Measurements from ENCODE around the gene RUNX1. TPM values are rescaled to one million over a fixed set of nuclear protein-coding genes. Genes with fewer than 3 reads are reported as not detected.
"Not testable (repeated sequence)": the region's sequence is repeated elsewhere in the genome, so short reads cannot be mapped to it uniquely, and the experiment has no call there.

RUNX1 gene
- total and polyA plus RNA-seq, 3 experiments from 2014 or later, result 22.0 to 41.5 (median 40.3) TPM

DNA sequence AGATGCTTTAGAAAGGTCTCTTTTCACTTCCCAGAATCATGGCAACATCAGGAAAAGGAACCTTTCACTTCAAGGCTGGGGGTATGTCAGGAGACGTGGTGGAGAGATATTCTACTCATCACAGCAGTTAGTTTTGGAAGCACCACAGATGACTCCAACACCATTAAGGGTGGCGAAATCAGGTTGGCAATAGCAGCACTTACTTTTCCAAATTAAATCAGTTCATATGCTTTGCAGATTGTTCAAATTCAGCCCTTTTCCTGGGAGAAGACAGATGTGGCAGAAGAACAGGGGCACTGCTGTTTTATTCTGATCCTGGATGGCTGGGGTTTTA, 79.0 kb downstream of the RUNX1 start:
- peaks cover 11 to 32% (median 20%) of the 10 kb centered on the region in 3 donors for H3K36me3 Mint-ChIP-seq
- Histone ChIP-seq H3K36me3 (ENCODE audit: insufficient read depth, low read length) (no peaks in the 10 kb centered on the region), H3K27ac (ENCODE audit: low read depth, low read length) (no peak overlapping the region), H3K4me3 (ENCODE audit: low read length) (no peak overlapping the region), H3K4me1 (ENCODE audit: insufficient read depth, low read length) (peaks cover 86% of the 10 kb centered on the region), H3K27me3 (ENCODE audit: insufficient read depth, low read length, poor library complexity, severe bottlenecking) (no peaks in the 10 kb centered on the region), H3K9me3 (ENCODE audit: low read length) (no peaks in the 10 kb centered on the region)
- DNase-seq, result no peak
- peaks cover 0 to 1% of the 10 kb centered on the region in 2 donors for H3K27me3 Mint-ChIP-seq
- peaks cover 88 to 98% (median 96%) of the 10 kb centered on the region in 3 donors for H3K4me1 Mint-ChIP-seq
- ChIA-PET POLR2A (no interaction called here), CTCF (no interaction called here)
- peak overlapping the region in 4 of 8 donors; percentile 10 to 80 (median 54) for H3K27ac Mint-ChIP-seq
- H3K4me3 Mint-ChIP-seq, result peak overlapping the region in 1 of 7 donors; percentile 71
- no peaks in the 10 kb centered on the region for H3K9me3 Mint-ChIP-seq

- H3K4me3 ChIP-seq (ENCODE audit: low read length), result peak overlapping the region; percentile 17
- Mint-ChIP-seq H3K4me3 (peak overlapping the region; percentile 21 to 78 (median 71)), H3K9me3 (no peaks in the 10 kb centered on the region), H3K36me3 (peaks cover 11 to 37% (median 21%) of the 10 kb centered on the region in 3 donors), H3K27me3 (peaks cover 0 to 1% of the 10 kb centered on the region in 2 donors), H3K27ac (peak overlapping the region; percentile 2 to 97 (median 75)), H3K4me1 (peaks cover 88 to 98% (median 96%) of the 10 kb centered on the region in 3 donors)
- H3K27ac ChIP-seq (ENCODE audit: low read depth, low read length), result no peak overlapping the region
- no peaks in the 10 kb centered on the region for H3K27me3 ChIP-seq (ENCODE audit: insufficient read depth, low read length, poor library complexity, severe bottlenecking)
- CTCF ChIA-PET, result interaction anchor here (1.3 kb wide), 1 partner anchor 31 kb away, joined by 3 read pairs; no protein-coding TSS in a partner anchor
- POLR2A ChIA-PET, result no interaction called here
- no peaks in the 10 kb centered on the region for H3K36me3 ChIP-seq (ENCODE audit: insufficient read depth, low read length)
- no peaks in the 10 kb centered on the region for H3K9me3 ChIP-seq (ENCODE audit: low read length)
- H3K4me1 ChIP-seq (ENCODE audit: insufficient read depth, low read length), result peaks cover 86% of the 10 kb centered on the region
- DNase-seq, result no peak
Measured at GRCh38 chr21:34969423-34970166, 79.5 kb downstream of the RUNX1 start.

GRCh38 chr21:34968414-34969333, 80.4 kb downstream of the RUNX1 start:
- Histone ChIP-seq H3K27ac (ENCODE audit: low read depth, low read length) (no peak overlapping the region), H3K36me3 (ENCODE audit: insufficient read depth, low read length) (no peaks in the 10 kb centered on the region), H3K4me1 (ENCODE audit: insufficient read depth, low read length) (peaks cover 81% of the 10 kb centered on the region), H3K27me3 (ENCODE audit: insufficient read depth, low read length, poor library complexity, severe bottlenecking) (no peaks in the 10 kb centered on the region), H3K4me3 (ENCODE audit: low read length) (peak overlapping the region; percentile 17), H3K9me3 (ENCODE audit: low read length) (no peaks in the 10 kb centered on the region)
- CTCF ChIA-PET, result interaction anchor here (1.3 kb wide), 1 partner anchor 32 kb away, joined by 3 read pairs; no protein-coding TSS in a partner anchor
- POLR2A ChIA-PET, result interaction anchor here (0.8 kb wide), 1 partner anchor 12 kb away, joined by 3 read pairs; no protein-coding TSS in a partner anchor
- peaks cover 83 to 95% (median 94%) of the 10 kb centered on the region in 3 donors for H3K4me1 Mint-ChIP-seq
- peak overlapping the region; percentile 21 to 83 (median 71) for H3K4me3 Mint-ChIP-seq
- peaks cover 11 to 43% (median 23%) of the 10 kb centered on the region in 3 donors for H3K36me3 Mint-ChIP-seq
- peaks cover 0 to 1% of the 10 kb centered on the region in 2 donors for H3K27me3 Mint-ChIP-seq
- peak in 1 of 5 donors; percentile 17 for DNase-seq
- peak overlapping the region; percentile 11 to 97 (median 82) for H3K27ac Mint-ChIP-seq
- no peaks in the 10 kb centered on the region for H3K9me3 Mint-ChIP-seq

- Histone ChIP-seq H3K4me3 (ENCODE audit: low read length) (no peak overlapping the region), H3K36me3 (ENCODE audit: insufficient read depth, low read length) (no peaks in the 10 kb centered on the region), H3K4me1 (ENCODE audit: insufficient read depth, low read length) (peaks cover 81% of the 10 kb centered on the region), H3K9me3 (ENCODE audit: low read length) (no peaks in the 10 kb centered on the region), H3K27me3 (ENCODE audit: insufficient read depth, low read length, poor library complexity, severe bottlenecking) (no peaks in the 10 kb centered on the region), H3K27ac (ENCODE audit: low read depth, low read length) (no peak overlapping the region)
- H3K27ac Mint-ChIP-seq, result peak overlapping the region in 7 of 8 donors; percentile 80 to 97 (median 83)
- H3K36me3 Mint-ChIP-seq, result peaks cover 11 to 48% (median 26%) of the 10 kb centered on the region in 3 donors
- H3K4me1 Mint-ChIP-seq, result peaks cover 82 to 95% (median 94%) of the 10 kb centered on the region in 3 donors
- ChIA-PET CTCF (interaction anchor here (0.8 kb wide), 1 partner anchor 79 kb away, joined by 3 read pairs; no protein-coding TSS in a partner anchor), POLR2A (interaction anchor here (0.8 kb wide), 1 partner anchor 13 kb away, joined by 3 read pairs; no protein-coding TSS in a partner anchor)
- DNase-seq, result no peak
- H3K4me3 Mint-ChIP-seq, result peak overlapping the region in 6 of 7 donors; percentile 11 to 83 (median 65)
- peaks cover 0 to 1% of the 10 kb centered on the region in 2 donors for H3K27me3 Mint-ChIP-seq
- H3K9me3 Mint-ChIP-seq, result no peaks in the 10 kb centered on the region
Measured at GRCh38 chr21:34967509-34968289, 81.4 kb downstream of the RUNX1 start.

DNA sequence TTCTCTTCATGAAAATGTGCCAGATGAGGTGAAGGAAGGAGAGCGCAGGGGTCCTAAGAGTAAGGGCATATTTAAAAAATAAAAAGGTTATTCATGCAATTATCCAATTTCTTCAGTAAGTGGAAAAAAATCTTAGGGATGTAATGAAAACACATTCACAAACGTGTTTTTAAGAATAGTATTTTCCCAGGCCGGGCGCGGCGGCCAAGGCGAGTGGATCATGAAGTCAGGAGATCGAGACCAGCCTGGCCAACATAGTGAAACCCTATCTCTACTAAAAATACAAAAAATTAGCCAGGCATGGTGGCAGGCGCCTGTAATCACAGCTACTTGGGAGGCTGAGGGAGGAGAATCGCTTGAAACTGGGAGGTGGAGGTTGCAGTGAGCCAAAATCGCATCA, 82.2 kb downstream of the RUNX1 start:
- H3K4me3 ChIP-seq (ENCODE audit: low read length); H3K27me3 Mint-ChIP-seq; CTCF ChIA-PET; H3K9me3 ChIP-seq (ENCODE audit: low read length); H3K9me3 Mint-ChIP-seq; DNase-seq; POLR2A ChIA-PET; H3K27me3 ChIP-seq (ENCODE audit: insufficient read depth, low read length, poor library complexity, severe bottlenecking); H3K36me3 ChIP-seq (ENCODE audit: insufficient read depth, low read length); H3K27ac ChIP-seq (ENCODE audit: low read depth, low read length): not testable (repeated sequence)
- H3K4me1 ChIP-seq (ENCODE audit: insufficient read depth, low read length), result peaks cover 81% of the 10 kb centered on the region
- H3K4me3 Mint-ChIP-seq, result peak overlapping the region in 3 of 7 donors; percentile 3 to 29 (median 14)
- peak overlapping the region in 3 of 8 donors; percentile 59 to 80 (median 62) for H3K27ac Mint-ChIP-seq
- peaks cover 82 to 95% (median 94%) of the 10 kb centered on the region in 3 donors for H3K4me1 Mint-ChIP-seq
- peaks cover 11 to 53% (median 26%) of the 10 kb centered on the region in 3 donors for H3K36me3 Mint-ChIP-seq

DNA sequence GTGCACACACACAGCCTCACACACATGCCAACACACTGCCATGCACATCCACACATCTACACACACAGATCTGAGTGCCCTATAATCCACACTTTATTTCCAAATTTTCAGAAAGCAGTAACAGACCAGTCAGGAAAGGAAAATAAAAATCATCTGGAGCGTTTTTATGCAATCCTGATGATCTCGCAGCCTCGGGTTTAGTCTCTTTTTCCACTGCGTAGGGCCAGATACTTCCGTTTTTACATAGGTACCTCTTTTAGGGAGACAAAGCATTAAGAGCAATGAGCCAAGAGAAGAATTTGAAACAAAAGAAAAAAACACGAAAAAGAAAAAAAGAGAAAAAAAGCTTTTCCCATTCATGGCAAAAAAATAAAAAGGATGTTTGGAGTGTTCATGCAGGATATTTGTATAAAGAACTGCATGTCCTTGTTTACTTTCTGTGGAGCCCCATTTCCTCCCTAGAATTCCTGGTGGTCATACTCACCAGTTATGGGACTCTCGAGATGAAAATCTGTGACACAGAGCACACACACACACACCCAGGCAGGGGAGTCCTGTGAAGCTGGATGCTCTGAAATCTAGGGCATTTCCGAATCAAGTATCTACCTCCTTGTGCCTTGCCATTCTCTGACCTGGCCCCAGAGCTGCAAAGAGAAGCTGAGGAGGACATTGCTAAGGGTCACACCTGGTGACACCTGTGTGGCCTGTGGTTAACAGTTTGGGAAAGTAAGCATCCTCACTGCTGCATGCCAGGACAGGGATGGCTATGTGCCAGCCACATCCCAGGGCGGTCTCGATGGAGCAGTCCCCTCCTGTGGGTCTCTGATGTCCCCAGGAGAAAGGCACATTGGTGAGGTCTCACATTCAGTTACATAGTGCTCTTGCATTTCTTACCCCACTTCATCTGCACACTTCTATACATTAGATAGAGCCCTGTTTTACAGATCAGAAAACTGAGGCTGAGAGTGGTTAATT, 83.6 kb downstream of the RUNX1 start:
- Mint-ChIP-seq H3K9me3 (no peaks in the 10 kb centered on the region), H3K36me3 (peaks cover 11 to 53% (median 26%) of the 10 kb centered on the region in 3 donors), H3K4me3 (peak overlapping the region in 4 of 7 donors; percentile 22 to 52 (median 36)), H3K4me1 (peaks cover 78 to 90% (median 86%) of the 10 kb centered on the region in 3 donors), H3K27me3 (peaks cover 0 to 1% of the 10 kb centered on the region in 2 donors), H3K27ac (peak overlapping the region in 5 of 8 donors; percentile 29 to 89 (median 52))
- no peaks in the 10 kb centered on the region for H3K27me3 ChIP-seq (ENCODE audit: insufficient read depth, low read length, poor library complexity, severe bottlenecking)
- CTCF ChIA-PET, result no interaction called here
- no peak overlapping the region for H3K27ac ChIP-seq (ENCODE audit: low read depth, low read length)
- H3K36me3 ChIP-seq (ENCODE audit: insufficient read depth, low read length), result no peaks in the 10 kb centered on the region
- H3K4me3 ChIP-seq (ENCODE audit: low read length), result no peak overlapping the region
- POLR2A ChIA-PET, result no interaction called here
- no peak for DNase-seq
- H3K9me3 ChIP-seq (ENCODE audit: low read length), result no peaks in the 10 kb centered on the region
- peaks cover 78% of the 10 kb centered on the region for H3K4me1 ChIP-seq (ENCODE audit: insufficient read depth, low read length)
